ENCODE measurements around the gene A3GALT2.
"Not testable (repeated sequence)": the region's sequence is repeated elsewhere in the genome, so short reads cannot be mapped to it uniquely, and the experiment has no call there.

Gene A3GALT2

DNA sequence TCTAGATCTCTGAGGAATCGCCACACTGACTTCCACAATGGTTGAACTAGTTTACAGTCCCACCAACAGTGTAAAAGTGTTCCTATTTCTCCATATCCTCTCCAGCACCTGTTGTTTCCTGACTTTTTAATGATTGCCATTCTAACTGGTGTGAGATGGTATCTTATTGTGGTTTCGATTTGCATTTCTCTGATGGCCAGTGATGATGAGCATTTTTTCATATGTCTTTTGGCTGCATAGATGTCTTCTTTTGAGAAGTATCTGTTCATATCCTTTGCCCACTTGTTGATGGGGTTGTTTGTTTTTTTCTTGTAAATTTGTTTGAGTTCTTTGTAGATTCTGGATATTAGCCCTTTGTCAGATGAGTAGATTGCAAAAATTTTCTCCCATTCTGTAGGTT lies 30.3 kb downstream of the A3GALT2 start:
- not testable (repeated sequence) for DNase-seq

DNA sequence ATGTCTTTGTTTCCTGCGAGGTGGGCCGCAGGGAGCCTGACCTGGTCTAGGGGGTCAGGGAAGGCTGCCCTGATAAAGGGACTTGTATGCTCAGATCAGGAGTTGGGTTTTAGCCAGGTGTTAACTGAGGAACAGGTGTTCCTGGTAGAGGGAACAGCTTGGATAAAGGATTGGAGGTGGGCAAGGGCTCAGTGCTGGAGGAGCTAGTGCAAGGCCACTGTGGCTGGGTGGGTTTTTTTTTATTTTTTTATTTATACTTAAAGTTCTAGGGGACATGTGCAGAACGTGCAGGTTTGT lies 31.1 kb downstream of the A3GALT2 start:
- no peak for DNase-seq

DNA sequence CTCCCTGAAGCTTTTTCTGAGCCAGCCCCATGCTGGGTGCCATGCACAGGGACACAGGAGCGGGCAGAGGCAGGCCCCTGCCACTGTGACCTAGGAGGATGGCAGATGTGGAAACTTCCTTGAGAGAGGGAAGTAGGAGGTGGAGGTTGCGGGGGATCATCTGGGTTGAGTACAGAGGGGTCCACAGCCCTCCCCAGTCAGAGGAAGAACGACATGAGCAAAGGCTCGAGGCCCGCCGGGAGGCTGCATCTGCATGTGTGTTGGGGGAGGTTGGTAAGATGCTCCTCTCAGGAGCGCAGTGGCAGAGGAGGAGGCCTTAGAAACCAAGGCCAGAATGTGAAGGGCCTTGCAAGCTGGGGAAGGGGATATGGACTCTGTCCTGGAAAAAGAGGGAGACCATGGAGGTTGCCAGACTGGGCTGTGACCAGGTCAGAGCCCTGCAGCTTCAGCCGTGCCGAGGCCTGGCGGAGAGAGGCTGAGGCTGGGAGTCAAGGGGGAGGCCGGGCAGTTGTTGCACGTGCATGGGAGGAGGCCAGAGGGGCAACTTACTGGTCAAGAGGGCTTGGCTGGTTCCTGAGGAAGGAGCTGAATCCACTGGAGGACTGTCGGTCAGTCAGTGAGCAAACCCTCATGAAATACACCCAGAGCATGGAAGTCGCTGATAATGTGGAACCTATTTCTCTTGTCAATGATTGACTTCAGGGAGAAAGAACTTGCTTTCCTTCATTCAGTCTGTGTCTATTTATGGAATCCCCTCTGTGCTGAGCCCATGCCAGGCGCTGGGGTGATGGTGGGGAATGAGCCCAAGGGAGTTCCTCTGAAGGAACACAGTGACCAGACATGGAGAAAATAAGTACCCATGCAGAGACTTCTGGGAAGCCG lies 31.7 kb downstream of the A3GALT2 start:
- DNase-seq: no peak

DNA sequence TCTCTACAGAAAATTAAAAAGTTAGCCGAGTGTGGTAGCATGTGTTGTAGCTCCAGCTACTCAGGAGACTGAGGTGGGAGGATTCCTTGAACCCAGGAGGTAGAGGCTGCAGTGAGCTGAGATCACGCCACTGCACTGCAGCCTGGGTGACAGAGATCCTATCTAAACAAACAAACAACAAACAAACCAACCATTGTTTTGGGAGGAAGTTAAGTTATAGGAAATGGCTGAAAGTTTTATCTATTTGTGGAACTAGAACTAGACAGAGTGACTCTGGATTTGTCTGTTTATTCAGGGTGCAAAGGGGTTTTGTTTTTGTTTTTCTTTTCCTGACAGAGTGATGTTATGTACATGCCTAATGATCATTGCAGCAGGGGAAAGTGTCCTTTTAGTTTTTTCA lies 33.6 kb downstream of the A3GALT2 start:
- no peak for DNase-seq

DNA sequence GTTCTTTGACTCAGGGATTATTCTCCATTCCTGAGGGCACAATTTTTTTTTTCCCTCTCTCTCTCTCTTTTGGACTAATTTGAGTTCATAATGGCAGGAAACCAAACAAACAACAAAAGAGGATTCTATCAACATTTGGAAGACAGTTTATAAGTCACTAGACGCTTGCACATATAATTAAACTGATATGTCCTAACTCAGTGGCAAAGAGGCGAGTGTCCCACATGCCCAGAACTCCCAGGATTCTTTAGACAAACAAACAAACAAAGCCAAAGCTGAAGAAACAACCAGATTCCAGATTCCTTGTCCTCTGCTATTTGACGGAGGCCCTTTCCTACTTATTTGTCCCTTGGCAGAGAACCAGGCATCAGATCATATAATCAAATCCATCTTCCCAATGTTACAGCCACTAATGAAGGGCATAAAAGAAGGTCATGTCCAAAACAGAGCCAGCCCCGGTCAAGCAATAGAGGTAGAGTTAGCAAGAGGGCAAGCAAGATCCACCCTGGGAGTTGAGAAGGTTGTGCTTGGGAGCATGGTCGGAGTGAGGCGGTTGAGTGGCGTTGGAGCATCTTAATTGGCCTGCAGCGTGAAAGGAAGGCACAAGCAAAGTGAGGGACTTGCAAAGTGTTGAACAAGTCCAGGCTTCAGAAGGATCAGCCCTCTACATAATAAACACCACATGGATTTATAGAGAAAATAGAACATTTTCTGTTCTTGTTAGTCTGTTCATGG lies 34.3 kb downstream of the A3GALT2 start:
- no peak for DNase-seq

DNA sequence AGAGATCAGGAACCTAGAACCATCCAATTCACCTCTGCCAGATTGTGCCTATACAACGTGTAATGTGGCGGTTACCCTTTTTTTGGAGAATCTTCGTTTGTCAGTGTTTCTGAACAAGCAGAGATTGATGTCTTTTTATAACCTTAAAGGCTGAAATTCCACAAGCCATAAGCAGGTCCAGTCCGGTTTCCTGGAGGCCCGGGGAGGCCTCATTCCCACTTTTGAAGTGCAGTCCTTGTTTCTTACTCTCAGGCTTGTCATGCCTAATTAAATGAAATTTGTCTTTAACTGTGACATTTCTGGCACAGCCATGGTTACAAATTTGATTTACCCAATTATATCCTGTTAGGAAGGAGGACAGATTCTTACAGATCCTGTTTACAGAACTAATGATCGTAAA lies 36.8 kb downstream of the A3GALT2 start:
- no peak for DNase-seq

DNA sequence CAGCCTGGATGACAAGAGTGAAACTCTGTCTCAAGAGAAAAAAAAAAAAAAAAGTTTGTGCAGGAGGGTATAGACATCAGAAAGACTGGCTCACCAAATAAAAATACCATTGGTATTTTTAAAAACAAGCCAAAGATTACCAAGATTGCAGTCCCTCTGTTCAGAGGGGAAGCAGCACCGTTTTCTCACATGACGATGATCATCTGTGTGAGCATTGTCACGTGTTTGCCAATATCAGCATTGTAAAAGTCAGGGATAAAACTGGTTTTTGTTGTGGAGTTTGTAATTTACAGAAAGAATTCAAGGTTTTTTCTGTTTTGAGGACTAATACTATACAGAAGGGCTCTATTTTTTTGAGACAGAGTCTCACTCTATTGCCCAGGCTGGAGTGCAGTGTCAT lies 38.1 kb downstream of the A3GALT2 start:
- DNase-seq: no peak

DNA sequence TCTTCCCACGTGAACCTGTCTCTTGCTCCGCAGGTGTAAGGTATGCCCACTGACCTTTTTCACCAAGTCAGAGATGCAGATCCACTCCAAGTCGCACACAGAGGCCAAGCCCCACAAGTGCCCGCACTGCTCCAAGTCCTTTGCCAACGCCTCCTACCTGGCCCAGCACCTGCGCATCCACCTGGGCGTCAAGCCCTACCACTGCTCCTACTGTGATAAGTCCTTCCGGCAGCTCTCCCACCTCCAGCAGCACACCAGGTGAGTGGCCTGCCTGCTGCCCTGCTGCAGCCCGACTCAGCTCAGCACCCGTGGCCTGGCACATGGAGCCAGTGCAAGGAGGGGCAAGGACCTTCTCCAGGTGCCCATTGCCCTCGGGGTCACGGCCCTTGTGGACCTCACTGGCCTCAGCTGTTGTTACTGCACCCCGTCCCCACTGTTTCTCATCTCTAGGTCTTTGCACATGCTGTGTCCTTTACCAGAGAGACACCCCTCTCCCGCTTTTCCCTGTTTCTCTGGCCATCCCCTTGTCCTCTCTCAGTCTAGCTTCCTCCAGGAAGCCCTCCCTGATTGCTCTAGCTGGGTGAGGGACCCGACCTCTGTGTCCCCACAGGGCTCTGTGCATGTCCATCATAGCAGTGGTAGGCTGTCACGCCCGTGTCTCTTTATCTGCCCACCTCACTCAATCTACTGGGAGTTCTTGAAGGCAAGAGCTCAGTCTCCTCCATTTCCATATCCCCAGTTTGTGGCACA lies 39.2 kb downstream of the A3GALT2 start:
- DNase-seq: no peak

DNA sequence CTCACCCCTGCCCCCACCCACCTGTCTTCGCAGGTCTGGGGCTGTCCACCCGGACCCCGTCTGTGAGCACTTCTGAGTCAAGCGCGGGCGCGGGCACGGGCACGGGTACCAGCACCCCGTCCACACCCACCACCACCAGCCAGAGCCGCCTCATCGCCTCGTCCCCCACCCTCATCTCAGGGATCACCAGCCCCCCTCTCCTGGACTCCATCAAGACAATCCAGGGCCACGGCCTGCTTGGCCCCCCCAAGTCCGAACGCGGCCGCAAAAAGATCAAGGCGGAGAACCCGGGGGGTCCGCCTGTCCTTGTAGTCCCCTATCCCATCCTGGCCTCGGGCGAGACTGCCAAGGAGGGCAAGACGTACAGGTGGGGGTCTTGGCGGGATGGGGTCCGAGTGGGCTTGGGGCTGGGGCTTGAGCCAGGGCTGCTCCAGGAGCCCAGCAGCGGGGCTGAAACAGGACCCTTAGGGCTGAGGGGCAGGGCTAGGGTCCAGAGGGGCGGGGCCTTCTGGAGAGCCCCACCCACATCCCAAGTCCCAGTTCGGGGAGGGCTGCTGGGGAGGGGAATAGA lies 40.7 kb downstream of the A3GALT2 start:
- DNase-seq: no peak

DNA sequence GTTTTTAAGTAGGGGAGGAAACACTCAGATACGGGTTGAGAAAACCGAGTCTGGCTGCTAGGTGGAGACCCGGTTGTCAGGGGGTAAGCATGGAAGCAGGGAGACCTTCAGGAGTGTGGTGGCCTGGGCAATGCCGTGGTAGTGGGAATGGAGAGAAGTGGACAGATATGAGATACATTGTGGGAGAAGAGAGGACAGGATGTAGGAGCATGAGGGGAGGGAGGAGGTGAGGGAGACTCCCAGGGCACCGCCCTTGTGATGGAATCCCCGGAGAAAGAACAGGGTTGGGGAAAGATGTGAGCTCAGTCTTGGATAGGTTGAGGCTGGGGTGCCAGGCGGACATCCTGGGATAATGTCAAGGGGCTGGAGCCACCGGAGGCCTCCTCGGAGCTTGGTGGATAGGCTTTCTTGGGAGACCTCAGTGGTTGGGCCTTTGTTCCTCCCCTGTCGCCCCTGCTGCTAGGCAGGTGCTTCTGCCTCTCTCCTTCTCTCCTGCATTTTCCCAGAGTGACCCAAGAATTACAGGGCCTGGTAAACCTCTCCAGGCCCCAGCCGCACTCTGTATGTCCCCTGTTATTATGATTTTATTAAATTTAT lies 43.3 kb downstream of the A3GALT2 start:
- no peak for DNase-seq

DNA sequence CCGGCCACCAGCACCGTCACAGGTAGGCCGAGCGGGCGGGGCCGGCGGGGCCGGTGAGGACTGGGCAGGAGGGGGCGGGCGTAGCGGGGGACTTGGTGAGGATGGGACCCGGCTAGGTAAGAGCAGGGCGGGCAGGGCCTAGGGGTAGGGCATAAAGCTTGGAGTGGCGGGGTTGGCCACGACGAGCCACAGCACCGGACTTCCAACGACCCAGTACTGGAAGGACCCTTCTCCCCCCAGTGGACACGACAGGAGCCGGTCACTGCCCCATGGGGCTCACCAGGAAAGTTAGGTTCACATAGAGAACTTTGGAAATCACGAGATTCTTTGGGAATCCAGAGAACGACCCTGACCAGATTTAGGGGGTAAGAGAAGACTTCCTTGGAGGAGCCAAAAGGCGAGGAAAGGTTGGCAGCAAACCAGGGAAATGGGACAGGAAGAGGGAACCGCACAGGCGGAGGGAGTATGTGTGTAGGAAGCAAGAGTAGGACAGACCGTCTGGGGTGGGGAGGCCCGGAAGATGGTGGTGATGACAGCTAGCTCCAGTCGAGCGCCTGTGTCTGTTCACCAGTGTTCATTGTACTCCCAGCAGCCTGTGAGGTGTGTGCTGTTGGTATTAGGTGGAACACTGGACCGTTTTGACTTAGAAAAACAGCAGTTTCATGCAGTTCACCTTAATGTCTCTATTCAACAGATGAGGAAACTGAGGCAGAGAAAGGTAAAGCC lies 44.2 kb downstream of the A3GALT2 start:
- no peak for DNase-seq

DNA sequence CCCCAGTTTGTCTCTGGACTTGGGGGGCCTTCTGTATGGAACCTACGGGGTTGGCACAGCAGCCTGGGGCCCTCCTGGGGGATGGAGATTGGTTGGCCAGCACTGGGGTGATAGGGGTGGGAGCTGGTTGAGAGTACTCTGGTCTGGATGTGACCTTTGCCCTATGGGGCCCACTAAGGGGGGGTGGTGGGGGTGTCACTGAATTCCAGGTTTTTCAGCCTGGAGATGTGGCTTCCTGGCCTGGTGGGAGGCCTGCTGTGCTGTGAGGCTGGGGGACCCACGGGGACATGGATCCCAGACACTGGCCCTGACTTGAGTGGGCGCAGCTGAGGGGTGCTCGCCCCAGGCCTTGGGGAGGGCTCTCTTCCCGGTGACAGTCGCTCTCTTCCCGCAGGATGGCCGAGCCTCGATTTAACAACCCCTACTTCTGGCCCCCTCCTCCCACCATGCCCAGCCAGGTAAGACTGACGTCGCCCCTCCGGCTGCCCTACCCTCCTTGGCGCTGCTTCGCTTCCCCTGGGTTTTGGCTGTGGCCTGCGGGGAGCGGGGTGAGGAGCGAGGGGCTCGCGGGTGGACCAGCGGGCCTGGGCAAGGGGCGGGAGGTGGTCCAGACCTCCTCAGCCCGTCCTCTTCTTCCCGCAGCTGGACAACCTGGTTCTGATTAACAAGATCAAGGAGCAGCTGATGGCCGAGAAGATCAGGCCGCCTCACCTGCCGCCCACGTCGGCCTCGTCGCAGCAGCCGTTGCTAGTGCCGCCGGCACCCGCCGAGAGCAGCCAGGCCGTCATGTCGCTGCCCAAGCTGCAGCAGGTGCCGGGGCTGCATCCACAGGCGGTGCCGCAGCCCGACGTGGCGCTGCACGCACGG lies 45.0 kb downstream of the A3GALT2 start:
- DNase-seq: no peak

DNA sequence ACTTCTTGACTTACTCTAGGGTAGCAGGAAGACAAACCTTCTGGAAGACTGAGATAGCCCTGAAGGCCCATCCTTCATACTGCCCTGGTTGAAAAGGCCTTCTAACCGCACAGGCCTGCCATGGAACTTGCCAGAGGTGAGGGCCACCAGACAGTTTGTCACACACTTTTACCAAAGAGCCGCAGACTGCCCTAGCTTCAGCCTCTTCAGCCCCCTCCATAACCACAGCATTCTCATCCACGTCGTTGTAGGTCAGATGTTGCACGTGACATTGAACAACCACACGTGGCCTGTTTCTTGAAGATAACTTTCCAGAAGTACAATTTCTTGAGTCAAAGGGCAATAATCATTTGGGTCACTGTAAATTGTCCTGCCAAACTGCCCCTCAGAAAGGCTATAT lies 45.7 kb downstream of the A3GALT2 start:
- DNase-seq: no peak

DNA sequence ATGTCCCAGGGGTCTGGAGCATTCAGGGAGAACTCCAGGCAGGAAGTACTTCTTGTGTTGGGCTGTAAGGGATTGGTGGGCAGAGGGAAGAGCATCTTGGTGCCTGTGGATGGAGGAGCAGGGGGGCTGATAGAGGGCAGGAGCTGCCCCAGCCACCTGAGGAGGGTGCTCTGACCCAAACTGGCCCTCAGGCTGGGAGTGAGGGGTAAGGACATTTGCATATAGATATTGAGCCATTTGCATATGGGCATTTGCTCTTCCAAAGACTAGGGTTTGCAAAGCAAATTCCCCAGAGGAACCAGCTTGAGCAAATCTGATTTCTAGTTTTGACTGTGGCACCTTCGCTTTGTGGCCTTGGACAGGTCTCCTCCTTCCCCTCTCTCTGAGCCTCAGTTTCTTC lies 46.5 kb downstream of the A3GALT2 start:
- no peak for DNase-seq

DNA sequence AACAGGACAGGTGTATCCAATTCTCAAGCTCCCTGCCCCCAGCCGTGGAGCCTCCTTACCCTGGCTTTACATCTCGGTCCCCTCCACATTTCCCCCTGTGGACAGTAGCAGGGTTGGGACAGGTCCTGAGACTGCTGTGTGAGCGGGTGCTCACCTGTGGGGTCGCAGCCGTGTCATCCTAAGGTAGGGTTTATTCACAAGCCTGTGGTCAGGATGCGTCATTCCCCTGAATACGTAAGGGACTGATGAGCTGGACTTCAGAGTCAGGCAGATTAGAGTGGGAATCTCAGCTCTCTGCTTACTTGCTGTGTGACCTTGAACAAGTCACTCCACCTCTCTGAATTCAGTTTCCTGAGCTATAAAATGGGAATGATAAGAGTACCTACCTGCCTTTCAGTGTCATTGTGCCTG lies 46.9 kb downstream of the A3GALT2 start:
- no peak for DNase-seq

DNA sequence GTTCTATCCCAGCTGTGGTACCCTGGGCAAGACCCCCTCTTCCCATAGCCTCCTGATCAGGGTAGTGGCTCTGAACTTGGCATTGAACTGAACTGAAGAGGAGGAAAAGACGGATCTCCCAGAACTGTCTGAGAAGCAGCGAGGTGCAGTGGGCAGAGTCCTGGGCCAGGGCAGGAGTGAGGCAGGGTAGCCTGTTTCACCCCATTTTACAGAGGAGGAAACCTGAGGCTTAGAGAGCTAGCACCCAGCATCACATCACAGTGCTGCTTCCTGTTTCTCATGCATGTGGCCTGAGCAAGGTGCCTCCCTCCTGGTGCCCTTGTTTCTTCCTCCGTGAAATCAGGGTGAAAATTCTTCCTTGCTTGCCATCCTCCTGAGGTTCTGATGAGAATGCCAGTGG lies 47.5 kb downstream of the A3GALT2 start:
- no peak for DNase-seq

DNA sequence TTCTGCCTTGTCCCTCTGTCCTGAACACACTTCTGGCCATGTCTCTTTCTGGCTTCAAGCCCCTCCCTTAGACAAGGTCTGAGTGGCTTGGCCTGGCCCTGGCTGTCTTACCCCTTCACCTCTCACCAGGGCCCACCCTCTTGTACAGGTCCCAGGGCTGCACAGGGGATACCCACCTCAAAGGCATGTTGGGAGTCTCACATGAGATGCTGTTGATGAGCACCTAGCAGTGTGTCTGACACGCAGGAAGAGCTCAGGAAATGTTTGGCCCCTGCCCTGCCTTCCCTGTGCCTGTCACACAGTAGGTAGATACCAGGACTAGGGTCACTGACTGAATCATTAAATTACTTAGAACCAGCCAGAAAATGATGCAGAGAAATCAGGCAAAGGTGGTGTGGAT lies 48.0 kb downstream of the A3GALT2 start:
- no peak for DNase-seq

DNA sequence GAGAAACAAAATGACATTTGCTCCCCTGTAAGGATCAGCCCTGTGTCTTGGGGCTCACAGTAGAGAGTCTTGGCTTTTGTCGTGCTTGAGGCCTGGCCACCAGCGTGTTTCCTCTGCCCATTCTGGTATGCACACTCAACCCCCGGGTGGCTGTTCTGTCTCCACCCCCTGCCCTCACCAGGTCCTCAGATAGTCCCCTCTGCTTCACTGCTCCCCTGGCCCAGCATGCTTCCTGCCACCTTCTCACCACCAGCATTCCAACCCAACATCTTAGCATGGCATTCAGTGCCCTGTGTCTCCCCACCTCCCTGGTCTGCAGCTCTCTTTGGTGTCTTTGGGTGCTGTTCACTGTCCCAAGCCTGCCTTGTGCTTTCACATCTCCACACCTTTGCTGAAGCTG lies 48.4 kb downstream of the A3GALT2 start:
- DNase-seq: no peak

DNA sequence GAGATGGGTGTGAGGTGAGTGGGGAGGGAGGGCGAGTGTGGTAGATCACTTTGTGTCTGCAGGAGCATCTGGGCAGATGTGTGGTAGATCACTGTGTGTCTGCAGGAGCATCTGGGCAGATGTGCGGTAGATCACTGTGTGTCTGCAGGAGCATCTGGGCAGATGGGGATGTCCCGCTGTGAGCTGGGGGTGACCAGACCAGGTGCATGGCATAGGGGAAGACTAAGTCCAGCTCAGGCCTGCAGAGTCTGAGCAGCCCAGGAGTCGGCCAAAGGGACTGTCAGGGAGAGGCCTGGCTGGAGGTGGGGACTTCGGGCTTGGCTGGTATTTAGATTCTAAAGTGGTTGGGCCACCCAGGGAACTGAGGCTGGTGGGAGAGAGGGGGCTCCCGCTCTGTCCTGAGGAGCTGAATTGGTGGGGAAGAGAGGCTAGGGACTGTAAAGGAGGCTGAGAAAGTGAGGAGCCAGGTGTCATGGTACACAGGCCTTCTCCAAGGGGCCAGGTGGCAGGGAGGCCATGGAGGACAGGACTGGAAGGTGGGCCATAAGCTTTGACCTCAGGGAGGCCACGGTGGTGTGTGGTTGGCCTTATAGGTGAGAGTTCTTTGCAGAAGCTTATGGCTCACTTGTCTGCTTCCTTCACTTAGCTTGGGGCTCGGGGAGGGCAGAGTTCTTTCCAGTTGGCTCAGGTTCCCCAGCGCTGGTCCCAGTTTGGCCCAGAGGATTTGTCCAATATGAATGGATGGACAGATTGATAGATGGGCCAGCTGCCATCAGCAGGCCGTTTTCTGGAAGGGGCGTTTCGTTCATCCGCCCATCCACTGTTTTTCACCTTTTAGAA lies 49.0 kb downstream of the A3GALT2 start:
- no peak for DNase-seq

DNA sequence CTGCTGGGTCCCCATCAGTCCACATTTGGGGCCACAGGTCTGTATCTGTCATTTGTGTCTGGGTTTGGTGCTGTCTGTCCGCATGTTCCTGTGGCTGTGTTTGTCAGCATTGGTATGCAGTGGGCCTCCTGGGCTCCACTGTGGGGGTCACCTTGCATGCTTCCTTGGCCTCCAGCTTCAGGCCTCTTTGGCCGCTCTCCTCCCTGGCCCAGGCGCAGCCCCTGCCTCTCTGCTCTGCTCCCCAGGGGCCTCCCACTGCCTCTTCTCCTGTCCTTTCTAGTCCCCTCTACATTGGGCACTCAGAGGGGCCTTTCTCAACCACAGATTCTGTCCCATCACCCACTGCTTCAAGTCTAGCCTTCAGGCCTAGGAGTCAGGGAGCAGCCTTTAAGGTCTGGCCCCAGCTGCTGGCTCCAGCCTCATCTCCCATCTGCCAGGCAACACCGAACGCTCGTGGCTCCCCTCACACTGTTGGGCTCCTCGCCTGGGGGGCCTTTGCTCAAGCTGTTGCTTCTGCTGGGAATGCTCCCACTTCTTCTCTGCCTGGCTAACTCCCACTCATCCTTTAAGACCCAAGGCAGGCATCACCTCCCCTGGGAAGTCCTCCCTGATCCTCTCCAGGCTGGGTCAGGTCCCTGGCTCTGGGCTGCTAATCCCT lies 50.0 kb downstream of the A3GALT2 start:
- DNase-seq: peak in 1 of 2 experiments; percentile 10
